Measurements from ENCODE around the gene PDIA3.

The PDIA3 gene

GRCh38 chr15:43751885-43752284 is 5.6 kb downstream of the PDIA3 start:
- Histone ChIP-seq H3K4me1 (ENCODE audit: low read length) (peaks cover 36% of the 10 kb centered on the region), H3K27me3 (ENCODE audit: low read depth, low read length) (no peaks in the 10 kb centered on the region), H3K4me3 (ENCODE audit: low read length) (no peak overlapping the region), H3K79me2 (ENCODE audit: low read length) (peaks cover 100% of the 10 kb centered on the region), H4K20me1 (ENCODE audit: insufficient read depth, low read length) (peaks cover 87% of the 10 kb centered on the region), H3K36me3 (replicated peaks; ENCODE audit: low read depth, low read length) (peaks cover 54% of the 10 kb centered on the region), H3K27ac (ENCODE audit: low read length) (no peak overlapping the region), H3K4me2 (ENCODE audit: low read length) (no peak overlapping the region), H3K9me3 (ENCODE audit: insufficient read depth, low read length) (no peaks in the 10 kb centered on the region), H2AFZ (ENCODE audit: low read depth, low read length) (no peak overlapping the region), H3K9ac (ENCODE audit: low read length) (no peak overlapping the region)
- no peak for TF ChIP-seq CTCF (IDR thresholded peaks at IDR 0.05; ENCODE audit: low read depth, low read length)
- no peak for TF ChIP-seq EZH2phosphoT487 (IDR thresholded peaks at IDR 0.05; ENCODE audit: low read depth)

GRCh38 chr15:43762824-43763223 is 16.6 kb downstream of the PDIA3 start:
- Histone ChIP-seq H3K4me3 (ENCODE audit: low read length) (no peak overlapping the region), H3K9me3 (ENCODE audit: insufficient read depth, low read length) (no peaks in the 10 kb centered on the region), H3K27ac (ENCODE audit: low read length) (no peak overlapping the region), H3K9ac (ENCODE audit: low read length) (no peak overlapping the region), H2AFZ (ENCODE audit: low read depth, low read length) (no peak overlapping the region), H3K4me2 (ENCODE audit: low read length) (no peak overlapping the region), H3K4me1 (ENCODE audit: low read length) (no peaks in the 10 kb centered on the region), H3K79me2 (ENCODE audit: low read length) (peaks cover 19% of the 10 kb centered on the region), H3K27me3 (ENCODE audit: low read depth, low read length) (no peaks in the 10 kb centered on the region), H4K20me1 (ENCODE audit: insufficient read depth, low read length) (peaks cover 12% of the 10 kb centered on the region; the same call in 1 of the 2 replicates), H3K36me3 (replicated peaks; ENCODE audit: low read depth, low read length) (peaks cover 59% of the 10 kb centered on the region)
- TF ChIP-seq CTCF (IDR thresholded peaks at IDR 0.05; ENCODE audit: low read depth, low read length): no peak

- Histone ChIP-seq H3K79me2 (ENCODE audit: low read length) (peaks cover 13% of the 10 kb centered on the region), H3K36me3 (replicated peaks; ENCODE audit: low read depth, low read length) (peaks cover 65% of the 10 kb centered on the region), H3K4me2 (ENCODE audit: low read length) (no peak overlapping the region), H3K9ac (ENCODE audit: low read length) (no peak overlapping the region), H3K27ac (ENCODE audit: low read length) (no peak overlapping the region), H3K9me3 (ENCODE audit: insufficient read depth, low read length) (no peaks in the 10 kb centered on the region), H4K20me1 (ENCODE audit: insufficient read depth, low read length) (peaks cover 13% of the 10 kb centered on the region; the same call in 1 of the 2 replicates), H3K4me1 (ENCODE audit: low read length) (no peaks in the 10 kb centered on the region), H3K4me3 (ENCODE audit: low read length) (no peak overlapping the region), H2AFZ (ENCODE audit: low read depth, low read length) (no peak overlapping the region), H3K27me3 (ENCODE audit: low read depth, low read length) (no peaks in the 10 kb centered on the region)
- TF ChIP-seq EZH2phosphoT487 (IDR thresholded peaks at IDR 0.05; ENCODE audit: low read depth) (no peak), CTCF (IDR thresholded peaks at IDR 0.05; ENCODE audit: low read depth, low read length) (no peak)
These were observed 17.7 kb downstream of the PDIA3 start for GRCh38 chr15:43763819-43764446.

GRCh38 chr15:43769584-43770228 is 23.5 kb downstream of the PDIA3 start:
- TF ChIP-seq CTCF (IDR thresholded peaks at IDR 0.05; ENCODE audit: low read depth, low read length) (peak; percentile 82), EZH2phosphoT487 (IDR thresholded peaks at IDR 0.05; ENCODE audit: low read depth) (no peak)
- H3K4me2 ChIP-seq (ENCODE audit: low read length): no peak overlapping the region
- no peak overlapping the region for H3K9ac ChIP-seq (ENCODE audit: low read length)
- peaks cover 75% of the 10 kb centered on the region for H3K36me3 ChIP-seq (replicated peaks; ENCODE audit: low read depth, low read length)
- no peaks in the 10 kb centered on the region for H3K79me2 ChIP-seq (ENCODE audit: low read length)
- peaks cover 37% of the 10 kb centered on the region; the same call in 1 of the 2 replicates for H4K20me1 ChIP-seq (ENCODE audit: insufficient read depth, low read length)
- H3K4me3 ChIP-seq (ENCODE audit: low read length): no peak overlapping the region
- H2AFZ ChIP-seq (ENCODE audit: low read depth, low read length): no peak overlapping the region
- H3K4me1 ChIP-seq (ENCODE audit: low read length): no peaks in the 10 kb centered on the region
- no peaks in the 10 kb centered on the region for H3K9me3 ChIP-seq (ENCODE audit: insufficient read depth, low read length)
- H3K27ac ChIP-seq (ENCODE audit: low read length): no peak overlapping the region
- H3K27me3 ChIP-seq (ENCODE audit: low read depth, low read length): no peaks in the 10 kb centered on the region

Measured in OCI-LY3 (cell line).